GM19324 (cell line): ENCODE data around the gene MACIR.

Experiments used
- ATAC-seq: cut with Tn5 transposase; IDR thresholded peaks from one replicate; pipeline ENCODE4 v1.9.1; 2021; ENCODE audit warnings: mild to moderate bottlenecking, moderate library complexity; ENCODE audit not compliant: unreplicated experiment, low FRiP score

Gene MACIR

DNA sequence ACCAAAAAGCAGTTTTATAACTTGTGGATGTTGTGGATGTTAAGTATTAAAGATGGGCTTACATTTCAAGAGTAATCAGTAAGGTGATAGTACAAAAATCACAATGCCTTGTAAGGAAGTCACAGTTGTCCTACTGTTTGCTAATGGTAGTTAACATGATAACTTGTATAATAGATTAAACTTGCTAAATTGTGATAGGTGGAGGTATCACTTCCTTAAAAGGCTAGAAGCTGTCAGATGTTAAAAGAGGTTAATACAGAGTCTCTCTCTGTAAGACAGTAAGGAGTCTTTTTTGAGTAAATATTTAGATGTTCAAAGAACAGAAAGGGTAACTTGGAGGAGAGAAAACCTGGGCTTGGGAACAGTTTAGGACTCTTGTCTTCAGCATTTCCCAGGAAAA is 14.2 kb upstream of the MACIR start:
- ATAC-seq: no peak

DNA sequence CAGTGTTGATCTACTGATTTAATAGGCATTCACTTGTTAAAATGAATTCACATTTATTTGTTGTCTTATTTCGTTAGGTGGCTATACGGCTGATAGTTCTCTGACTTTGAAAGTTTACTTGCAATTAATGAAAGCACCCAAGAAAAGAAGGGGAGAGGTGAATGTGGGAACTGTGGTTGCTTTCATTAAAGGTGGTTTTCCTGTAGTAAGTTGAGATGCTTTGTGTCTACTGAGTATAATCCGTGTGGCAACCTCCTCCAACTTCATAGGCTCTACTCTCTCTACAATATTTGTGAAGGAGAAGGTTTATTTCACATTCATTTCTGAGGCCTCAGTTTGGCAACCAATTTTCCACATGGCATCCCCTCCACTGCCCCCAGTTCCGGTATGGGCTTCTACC is 12.8 kb upstream of the MACIR start:
- ATAC-seq: no peak

DNA sequence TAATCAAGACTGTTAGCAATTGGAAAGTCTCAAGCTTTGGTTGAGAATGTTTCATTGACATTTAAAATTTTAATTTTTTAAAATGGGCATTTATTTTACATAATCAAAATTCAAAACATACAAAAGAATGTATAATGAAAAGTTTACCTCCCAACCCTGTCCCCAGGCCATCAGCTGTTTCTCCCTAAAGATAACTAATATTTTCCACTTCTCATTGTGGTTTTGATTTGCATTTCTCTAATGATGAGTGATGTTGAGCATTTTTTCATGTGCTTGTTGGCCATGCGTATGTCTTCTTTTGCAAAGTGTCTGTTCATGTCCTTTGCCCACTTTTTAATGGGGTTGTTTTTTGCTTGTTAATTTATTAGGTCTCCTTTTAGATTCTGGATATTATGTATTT is 11.4 kb upstream of the MACIR start:
- no peak for ATAC-seq

DNA sequence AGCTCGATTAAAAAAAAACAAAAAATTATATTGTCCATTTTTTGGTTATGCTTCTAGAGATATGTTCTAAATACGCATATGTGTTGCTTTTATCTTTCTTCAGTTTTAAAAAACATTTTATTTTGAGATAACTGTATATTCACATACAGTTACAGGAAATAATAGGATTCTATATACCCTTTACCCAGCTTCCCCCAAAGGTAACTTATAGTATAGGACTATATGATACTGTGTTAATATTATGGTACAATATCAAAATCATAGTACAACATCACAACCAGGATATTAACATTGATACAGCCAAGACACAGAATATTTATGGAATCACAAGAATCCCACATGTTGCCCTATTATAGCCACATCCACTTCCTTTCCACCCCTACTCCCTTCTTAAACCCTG is 9.5 kb upstream of the MACIR start:
- no peak for ATAC-seq

DNA sequence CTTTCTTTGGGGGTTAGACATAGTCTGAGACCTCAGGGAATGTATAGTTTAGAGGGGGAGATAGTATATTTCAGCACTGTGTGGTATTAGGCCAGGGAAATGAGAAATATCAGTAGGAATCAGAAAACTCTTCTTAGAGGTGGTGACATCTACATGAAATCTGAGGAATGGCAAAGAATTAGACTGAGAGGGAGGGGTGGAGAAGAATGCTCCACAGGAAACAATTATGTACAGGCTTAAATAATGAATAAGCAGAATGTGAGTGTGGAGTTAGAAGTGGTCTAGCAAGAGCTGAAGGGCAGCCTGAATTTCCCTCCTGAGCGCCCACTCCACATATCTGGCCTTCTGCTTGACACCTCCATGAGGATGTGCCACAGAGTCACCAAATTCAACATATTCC is 3.6 kb upstream of the MACIR start:
- no peak for ATAC-seq

DNA sequence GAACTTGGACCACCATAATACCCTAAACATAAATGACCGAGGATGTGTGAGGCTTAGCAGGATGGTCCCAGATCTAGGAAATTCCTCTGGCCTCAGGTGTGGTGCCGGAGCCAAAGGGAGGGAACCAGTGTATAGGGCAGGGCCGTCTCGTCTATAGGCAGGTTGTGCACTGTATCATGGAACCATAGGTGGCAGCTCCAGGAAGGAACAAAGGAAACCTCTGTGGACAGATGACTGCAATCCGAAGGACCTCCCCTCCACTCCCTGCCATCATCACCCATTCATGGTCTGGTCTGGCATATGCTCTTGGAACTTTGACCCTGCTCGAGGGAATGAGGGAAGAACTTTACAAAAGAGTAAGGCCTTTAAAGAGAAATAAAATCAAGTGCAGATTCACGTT is 2.9 kb upstream of the MACIR start:
- ATAC-seq: no peak

DNA sequence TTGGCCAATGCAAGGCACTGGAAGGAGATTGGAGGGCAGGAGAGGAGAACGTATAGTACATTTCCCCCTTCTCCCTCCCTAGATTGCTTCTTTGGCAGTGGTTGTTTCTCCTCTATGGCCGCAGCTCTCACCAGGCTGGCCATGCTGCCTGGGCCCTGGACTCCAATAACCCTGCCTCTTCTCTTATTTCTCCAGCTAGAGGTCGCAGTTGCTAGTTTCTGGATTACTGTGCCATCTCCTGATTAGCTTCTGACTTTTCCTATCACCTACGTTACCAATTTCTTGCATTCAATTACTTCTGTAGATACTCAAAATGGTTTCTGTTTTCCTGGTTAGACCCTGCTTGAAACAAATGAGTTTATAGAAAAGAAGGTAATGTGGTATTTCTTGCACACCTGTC is 2.4 kb upstream of the MACIR start:
- no peak for ATAC-seq

DNA sequence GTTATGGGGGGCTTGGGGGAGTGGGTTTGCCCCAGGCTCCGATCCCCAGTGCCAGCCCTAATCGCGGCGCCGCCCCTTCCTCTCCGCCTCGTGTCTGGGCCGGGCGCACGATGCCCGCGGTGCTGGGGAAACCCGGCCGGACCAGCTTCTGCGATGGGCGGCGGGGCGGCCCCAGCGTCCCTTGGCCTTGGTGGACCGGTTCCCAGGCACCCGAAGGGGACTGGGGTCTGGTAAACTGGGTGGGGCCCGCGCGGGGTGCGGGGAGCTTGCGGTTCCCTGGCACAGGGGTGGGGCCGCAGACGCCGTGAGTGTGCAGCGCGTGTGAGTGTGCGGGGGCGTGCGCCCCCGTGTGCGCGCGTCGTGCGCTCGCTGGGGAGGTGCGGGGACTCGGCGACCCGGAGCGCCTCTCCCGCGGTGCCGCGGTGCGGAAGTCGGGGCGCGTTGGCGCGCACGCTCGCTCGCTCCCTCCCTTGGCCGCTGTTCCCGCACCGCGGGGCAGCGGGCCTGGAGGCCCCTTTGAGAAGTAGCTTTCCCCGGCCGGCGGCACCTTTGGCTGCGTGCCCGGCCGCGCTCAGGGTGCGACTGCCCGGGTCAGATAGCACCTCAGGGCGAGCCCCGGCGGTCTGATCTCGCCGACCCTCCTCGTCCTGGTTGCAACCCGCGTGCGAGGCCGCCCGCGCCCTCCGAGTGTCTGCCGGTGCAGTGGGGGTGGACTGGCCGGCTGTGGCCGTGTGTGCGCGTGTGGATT is 568 bp downstream of the MACIR start:
- ATAC-seq: peak; percentile 47

DNA sequence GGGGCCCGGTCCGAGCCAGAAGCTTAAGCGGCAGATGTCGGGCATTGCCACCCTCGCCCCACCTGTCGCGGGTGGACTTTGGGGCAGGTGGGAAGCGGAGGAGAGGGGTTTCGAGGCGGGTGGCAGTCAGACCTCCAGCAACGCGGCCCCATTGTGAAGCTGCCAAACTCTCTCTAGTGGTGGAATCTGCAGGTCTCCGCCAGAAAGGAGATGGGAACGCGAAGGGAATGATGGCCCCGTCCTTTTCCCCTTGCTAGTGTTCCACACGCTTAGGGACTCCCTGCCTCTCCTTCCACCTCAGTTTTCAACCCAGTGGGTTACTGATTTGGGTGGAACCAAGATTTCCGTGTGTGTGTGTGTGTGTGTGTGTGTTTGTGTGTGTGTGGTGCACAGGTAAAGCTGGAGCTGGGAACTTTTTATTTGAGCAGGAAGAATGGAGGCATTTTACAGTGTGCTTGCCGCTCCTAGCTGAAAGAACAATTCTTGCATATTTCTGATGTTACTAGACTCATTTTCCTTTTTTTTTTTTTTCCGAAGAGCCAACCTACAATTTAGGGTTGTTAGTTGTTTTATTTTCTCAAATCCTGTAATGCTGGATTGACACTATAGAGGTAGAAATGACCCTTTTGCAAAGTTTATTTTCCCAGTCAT is 1.3 kb downstream of the MACIR start:
- no peak for ATAC-seq

DNA sequence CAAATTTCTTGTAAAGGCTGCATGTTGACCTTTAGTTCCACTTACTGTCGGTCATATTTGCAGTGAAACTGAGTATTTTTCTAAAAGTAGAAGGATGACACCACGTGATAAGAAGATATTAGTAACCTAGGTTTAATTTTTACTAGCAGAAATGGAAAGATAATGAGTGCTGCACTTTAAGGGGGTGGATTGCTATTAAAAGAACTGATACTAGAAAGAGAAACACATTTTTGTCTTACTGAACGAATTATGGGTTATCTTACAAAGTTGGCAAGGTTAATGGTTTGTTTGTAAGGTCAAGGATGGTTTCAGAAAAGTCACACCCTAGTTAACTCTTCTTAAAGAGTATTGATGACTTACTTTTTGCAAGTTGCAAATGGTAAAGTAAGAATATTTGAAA is 2.4 kb downstream of the MACIR start:
- ATAC-seq: peak; percentile 23

DNA sequence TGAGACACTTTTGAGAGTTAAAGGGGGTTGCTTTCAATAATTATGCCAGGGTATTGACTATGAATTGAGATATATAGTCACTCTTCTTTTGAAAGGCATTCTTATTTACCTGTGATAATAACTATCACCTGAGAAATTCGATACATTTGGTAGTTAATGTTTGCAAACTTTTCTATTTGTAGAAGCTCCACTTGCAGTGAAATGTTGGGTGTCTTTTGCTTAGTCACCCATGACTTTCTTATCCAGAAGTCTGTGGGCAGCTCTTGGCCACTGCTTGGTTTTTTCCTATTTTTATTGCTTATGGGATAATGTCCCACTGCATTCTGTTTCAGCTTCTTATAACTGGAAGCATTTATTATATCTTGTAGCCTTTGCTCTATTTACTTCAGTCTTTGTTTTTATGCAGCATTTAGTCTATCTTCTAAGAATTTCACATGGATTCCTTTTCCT is 3.9 kb downstream of the MACIR start:
- ATAC-seq: no peak

DNA sequence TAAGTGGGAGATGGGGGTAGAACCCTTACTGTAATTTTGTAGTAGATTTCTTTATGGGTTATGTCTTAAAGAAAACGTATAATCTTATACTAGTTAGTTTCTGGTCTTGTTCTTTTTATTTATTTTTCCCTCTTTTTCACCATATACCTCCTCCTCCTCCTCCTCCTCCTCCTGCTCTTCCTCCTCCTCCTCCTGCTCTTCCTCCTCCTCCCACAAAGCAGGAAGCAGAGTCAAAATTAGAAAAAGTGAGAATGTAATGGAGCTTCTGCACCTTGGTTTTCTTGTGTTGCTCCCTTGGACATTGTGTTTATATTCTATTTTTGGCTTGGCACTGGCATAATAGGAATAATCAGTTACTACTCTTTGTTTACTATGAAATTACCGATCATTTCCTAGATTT is 4.5 kb downstream of the MACIR start:
- no peak for ATAC-seq

DNA sequence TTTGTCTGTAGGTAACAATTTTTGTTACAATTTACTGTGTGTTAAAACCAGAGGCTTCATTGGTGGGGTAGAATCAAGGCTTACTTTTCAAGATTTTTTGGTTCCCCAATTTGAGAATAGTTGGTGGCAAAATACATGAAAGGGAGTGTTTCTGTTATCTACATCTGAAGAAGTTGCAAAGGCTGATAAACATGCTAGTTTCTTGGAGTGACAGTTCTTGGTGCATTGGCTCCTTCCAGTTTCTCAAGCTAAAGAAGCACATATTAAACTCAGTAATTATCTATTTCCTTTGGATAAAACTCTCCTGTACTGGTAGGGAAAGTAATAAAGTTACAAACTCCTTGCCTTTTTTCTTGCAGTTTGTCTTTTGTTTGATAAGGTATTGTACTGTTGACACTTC is 5.9 kb downstream of the MACIR start:
- no peak for ATAC-seq

DNA sequence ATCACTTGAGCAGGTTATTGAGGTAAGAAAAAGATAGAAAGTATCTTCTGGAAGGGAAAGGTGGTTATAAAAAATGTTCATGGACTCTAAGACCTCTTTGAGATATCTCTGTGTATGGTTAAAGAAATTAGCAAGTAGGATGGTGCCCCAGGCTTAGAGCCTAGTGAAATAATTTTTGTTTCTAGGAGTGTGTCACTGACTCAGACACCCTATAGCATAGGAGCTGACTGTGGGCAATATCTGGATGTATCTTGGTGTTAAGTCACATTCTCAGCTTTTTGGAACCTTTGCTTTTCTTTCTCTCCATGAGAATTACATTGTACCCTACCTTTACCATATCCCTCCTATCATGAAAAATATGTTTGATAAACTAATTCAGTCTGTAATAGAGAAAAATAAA is 12.0 kb downstream of the MACIR start:
- ATAC-seq: no peak

DNA sequence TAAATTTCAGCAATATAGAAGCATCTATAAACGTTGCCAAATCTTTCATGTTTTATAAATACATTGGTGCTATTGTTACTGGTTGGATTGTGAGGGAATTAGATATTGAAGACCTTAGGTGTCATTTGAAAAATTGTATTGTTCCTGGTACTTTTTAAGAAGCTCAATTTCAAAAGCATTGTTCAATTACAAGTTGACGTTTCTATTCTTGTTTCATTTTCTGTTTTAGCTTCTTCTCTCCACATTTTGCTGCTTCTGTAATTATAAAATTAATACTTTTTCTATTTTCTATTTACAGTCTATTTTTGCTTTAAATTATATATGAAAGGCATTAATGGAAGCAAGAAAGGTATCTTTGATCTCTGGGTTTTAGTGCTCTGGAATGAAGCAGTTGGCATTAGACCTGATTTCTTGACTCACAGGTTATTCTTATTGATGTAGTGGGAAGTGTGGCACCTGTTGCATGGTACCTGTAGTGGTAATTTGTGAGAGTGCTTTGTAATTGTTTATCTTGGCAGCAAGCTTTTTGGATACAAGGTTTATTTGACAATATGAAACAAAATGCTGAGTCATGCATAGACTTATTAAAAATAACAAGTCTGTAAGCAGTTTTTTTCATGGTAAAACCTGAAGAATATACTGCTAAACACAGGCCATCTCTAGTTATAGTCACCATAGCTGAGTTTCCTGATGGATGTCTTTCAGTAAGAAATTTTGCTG is 13.2 kb downstream of the MACIR start:
- ATAC-seq: no peak

DNA sequence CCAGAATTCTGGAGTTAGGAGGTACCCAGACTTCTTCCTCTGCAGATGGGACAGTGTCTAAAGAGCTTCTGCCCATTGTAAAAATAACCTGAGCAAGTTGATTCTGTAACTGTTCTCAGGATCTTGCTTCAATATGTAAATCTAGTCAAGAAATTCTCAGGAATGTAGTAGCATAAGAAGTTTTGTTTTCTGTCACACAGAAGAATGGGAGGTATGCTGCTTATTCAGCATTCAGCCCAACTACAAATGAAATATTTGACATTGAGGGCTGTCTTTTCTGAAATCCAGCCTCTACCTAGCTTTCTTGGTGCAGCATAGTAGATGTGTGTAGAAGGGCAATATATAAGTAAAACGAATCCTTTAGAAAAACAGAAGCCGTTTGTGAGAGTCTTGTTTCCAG is 13.8 kb downstream of the MACIR start:
- no peak for ATAC-seq

DNA sequence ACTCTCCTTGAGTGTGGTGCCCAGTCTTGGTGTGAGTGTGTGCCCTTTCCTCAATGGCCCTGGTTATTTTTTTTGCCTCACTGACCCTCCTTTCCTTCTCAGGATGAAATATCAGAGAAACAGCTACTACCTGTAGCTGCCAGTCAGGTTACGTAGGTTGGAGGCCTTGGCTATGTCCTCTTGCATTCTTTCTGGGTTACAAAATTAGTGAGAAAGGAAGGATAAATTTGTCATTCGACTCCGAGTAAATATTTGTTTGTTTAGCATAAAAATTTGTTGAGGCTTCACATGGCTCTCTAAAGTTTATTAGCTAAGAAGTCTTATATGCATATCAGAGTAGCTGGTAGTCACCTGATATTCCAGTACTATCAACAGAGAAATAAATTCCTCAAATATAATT is 15.4 kb downstream of the MACIR start:
- ATAC-seq: no peak

DNA sequence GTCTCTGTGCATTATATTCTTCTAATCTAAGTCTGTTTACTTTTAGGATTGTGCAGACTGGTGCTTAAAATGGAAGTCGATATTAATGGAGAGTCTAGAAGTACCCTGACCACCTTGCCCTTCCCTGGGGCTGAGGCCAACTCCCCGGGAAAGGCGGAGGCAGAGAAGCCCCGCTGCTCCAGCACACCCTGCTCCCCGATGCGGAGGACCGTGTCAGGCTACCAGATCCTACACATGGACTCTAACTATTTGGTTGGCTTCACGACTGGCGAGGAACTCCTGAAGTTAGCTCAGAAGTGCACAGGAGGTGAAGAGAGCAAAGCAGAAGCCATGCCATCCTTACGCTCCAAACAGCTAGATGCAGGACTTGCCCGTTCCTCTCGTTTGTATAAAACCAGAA is 17.3 kb downstream of the MACIR start:
- no peak for ATAC-seq

DNA sequence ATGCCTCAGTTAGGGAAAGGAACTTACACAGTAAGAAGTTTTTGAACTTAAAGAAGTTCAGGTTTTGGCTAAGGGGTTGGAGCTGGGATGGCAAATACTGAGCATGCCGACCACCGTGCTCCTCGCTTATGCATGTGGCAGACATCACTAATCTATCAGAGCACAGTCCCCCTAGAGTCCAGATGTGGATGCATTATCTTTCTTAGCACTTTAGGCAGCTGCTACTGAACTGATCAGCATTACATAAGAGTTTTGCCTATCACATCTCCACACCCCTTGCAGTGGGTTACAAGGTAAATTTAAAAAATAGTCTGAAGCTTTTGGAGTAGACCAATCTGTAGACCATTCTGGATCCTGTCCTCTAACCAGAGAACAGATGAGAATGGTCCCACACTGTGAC is 22.4 kb downstream of the MACIR start:
- ATAC-seq: no peak

DNA sequence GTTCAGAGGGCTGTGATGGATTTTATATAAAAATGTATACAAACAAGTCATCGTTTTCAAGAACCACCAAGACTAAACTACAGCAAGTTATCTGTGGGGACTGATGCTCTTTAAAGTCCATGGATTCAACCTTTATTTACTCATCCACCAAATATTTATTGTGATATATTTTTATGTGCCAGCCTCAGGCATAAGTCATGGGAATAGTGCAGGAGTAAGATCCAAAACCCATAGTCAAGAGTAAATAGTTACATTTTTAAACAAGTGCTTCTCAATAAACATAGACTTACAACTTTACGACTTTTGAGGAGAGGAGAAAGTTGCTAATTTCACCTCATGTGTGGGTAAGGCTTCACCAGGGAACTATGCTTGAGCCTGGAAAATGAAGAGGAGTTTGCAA is 24.6 kb downstream of the MACIR start:
- no peak for ATAC-seq

DNA sequence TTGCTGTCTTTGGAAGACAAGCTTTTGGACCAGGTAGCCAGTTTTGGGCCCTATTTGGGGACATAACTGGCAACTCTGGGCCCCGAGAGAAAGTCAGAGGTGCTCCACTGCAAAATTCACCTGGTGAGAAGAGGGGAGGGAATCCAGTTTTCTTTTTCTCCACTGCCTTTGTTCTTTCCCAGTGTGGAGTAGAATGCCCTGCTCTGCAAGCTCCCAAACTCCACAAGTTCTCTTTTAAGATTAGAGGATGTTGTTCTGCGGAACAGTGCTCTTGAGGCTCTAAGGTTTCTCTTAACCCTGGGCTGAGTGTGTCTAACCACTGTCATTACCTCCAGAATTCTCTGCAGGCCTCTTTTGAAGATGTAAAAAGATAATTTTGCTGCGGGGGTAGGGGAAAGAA is 25.3 kb downstream of the MACIR start:
- ATAC-seq: no peak

DNA sequence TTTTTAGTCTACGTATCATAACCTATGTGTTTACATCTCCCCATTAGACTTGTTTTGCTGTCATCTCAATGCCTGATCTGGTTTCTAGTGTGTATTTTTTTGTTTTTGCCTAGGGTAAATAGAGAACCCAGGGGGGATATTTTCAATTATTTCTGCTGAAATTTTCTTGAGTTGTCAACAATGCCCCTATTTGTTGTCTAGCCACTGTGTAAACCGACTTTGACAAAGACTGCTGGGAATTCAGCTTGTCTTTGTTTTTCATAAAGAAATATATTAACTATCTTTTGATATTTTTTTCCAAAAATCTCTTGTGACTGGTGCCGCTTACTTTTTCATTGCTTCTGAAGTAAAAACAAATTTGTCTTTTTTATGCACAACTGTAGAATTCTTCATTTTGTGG is 28.1 kb downstream of the MACIR start:
- no peak for ATAC-seq
